H1 (cell line): ENCODE measurements around the gene LTF. TPM values are rescaled to one million over a fixed set of nuclear protein-coding genes. Genes with fewer than 3 reads are reported as not detected.

Source experiments
- CTCF ChIA-PET: fragments of 300-600 bp; sonication (Branson Sonifier 250); formaldehyde crosslinking; loops from one replicate; lab custom pipeline; 2021; ENCODE audit not compliant: partially characterized antibody; lab: Charles Lee
- POLR2A ChIA-PET: fragments of 300-600 bp; sonication (Branson Sonifier 250); formaldehyde crosslinking; loops from one replicate; lab custom pipeline; 2021; ENCODE audit warnings: inconsistent platforms; ENCODE audit not compliant: partially characterized antibody; lab: Charles Lee
- DNase-seq, 2 experiments: peaks; one replicate each; pipeline versions ENCODE4 v3.0.0 to v3.0.0-alpha.2; 2010 to 2022; ENCODE audit warnings: low spot score in 2 of 2, low read depth in 1 of 2, mixed read lengths in 1 of 2
- FAIRE-seq: peaks from 2 replicates; lab custom pipeline; 2011; peaks lifted over from hg19 to GRCh38; lab: Jason Lieb, UNC
- H2AFZ ChIP-seq: 2 replicates; pipeline ENCODE4 v1.8.1; 2012; ENCODE audit warnings: low read length, inconsistent platforms
- H2AK5ac ChIP-seq: 2 replicates; pipeline ENCODE4 v1.6.1; 2013; ENCODE audit warnings: low read depth, low read length
- H2BK120ac ChIP-seq: replicated peaks from 2 replicates; pipeline ENCODE3; 2013; ENCODE audit warnings: low read depth, low read length, inconsistent platforms
- H2BK12ac ChIP-seq: 2 replicates; pipeline ENCODE4 v1.6.1; 2013; ENCODE audit warnings: low read depth, low read length
- H2BK15ac ChIP-seq: 2 replicates; pipeline ENCODE4 v1.6.1; 2013; ENCODE audit warnings: low read length
- H2BK20ac ChIP-seq: 2 replicates; pipeline ENCODE4 v1.6.1; 2013; ENCODE audit warnings: low read length
- H2BK5ac ChIP-seq: 2 replicates; pipeline ENCODE4 v1.6.1; 2013; ENCODE audit warnings: low read depth, low read length
- H3K14ac ChIP-seq: 2 replicates; pipeline ENCODE4 v1.6.1; 2013; ENCODE audit warnings: inconsistent platforms; ENCODE audit not compliant: insufficient read length
- H3K18ac ChIP-seq: 2 replicates; pipeline ENCODE4 v1.6.1; 2013; ENCODE audit warnings: low read length; ENCODE audit errors: extremely low read depth
- H3K23ac ChIP-seq: 2 replicates; pipeline ENCODE4 v1.6.1; 2013; ENCODE audit warnings: inconsistent platforms; ENCODE audit not compliant: insufficient read length
- H3K23me2 ChIP-seq: 2 replicates; pipeline ENCODE4 v1.6.1; 2013; ENCODE audit warnings: low read depth, low read length
- H3K27ac ChIP-seq: 2 replicates; pipeline ENCODE4 v1.6.1; 2011; ENCODE audit warnings: low read depth, low read length, inconsistent platforms
- H3K27me3 ChIP-seq, 4 experiments: replicated peaks in 1 of 4; 1 replicate in 1 of 4; 2 replicates in 3 of 4; pipeline versions ENCODE4 v1.6.1 to v1.8.1; 2011 to 2013; ENCODE audit warnings: low read length in 3 of 4, mild to moderate bottlenecking in 3 of 4, inconsistent platforms in 2 of 4, mixed read lengths in 2 of 4, moderate library complexity in 1 of 4; ENCODE audit not compliant: control insufficient read depth in 3 of 4, insufficient read depth in 3 of 4; ENCODE audit errors: extremely low read depth in 1 of 4
- H3K36me3 ChIP-seq, 4 experiments: 2 replicates each; pipeline versions ENCODE4 v1.6.1 to v1.8.1; 2011 to 2013; ENCODE audit warnings: mild to moderate bottlenecking in 4 of 4, low read length in 3 of 4, moderate library complexity in 2 of 4, control low read depth in 1 of 4, inconsistent platforms in 1 of 4; ENCODE audit not compliant: insufficient read depth in 4 of 4, control insufficient read depth in 2 of 4
- H3K4ac ChIP-seq: replicated peaks from 2 replicates; pipeline ENCODE3; 2013; ENCODE audit warnings: low read length, low read depth, mixed read lengths, inconsistent platforms; ENCODE audit not compliant: insufficient read length
- H3K4me1 ChIP-seq, 4 experiments: replicated peaks in 1 of 4; 1 replicate in 1 of 4; 2 replicates in 3 of 4; pipeline versions ENCODE4 v1.6.1 to v1.8.1; 2011 to 2013; ENCODE audit warnings: low read length in 3 of 4, inconsistent platforms in 2 of 4, mixed read lengths in 1 of 4; ENCODE audit not compliant: insufficient read depth in 4 of 4, control insufficient read depth in 3 of 4
- H3K4me2 ChIP-seq, 2 experiments: 2 replicates each; pipeline versions ENCODE4 v1.6.1 to v1.8.1; 2011 to 2013; ENCODE audit warnings: low read depth in 2 of 2, low read length in 2 of 2, control low read depth in 1 of 2, inconsistent platforms in 1 of 2, mild to moderate bottlenecking in 1 of 2; ENCODE audit not compliant: insufficient read depth in 1 of 2
- H3K4me3 ChIP-seq, 4 experiments: fragments of 200-600, 300-600 bp in 1 of 4; sonication (generic), shearing (Covaris generic), sonication (Bioruptor Twin) in 1 of 4; 2 replicates each; pipeline versions ENCODE4 v1.5.1 to v1.8.1; 2011 to 2016; ENCODE audit warnings: low read length in 4 of 4, low read depth in 3 of 4, control low read depth in 2 of 4, inconsistent platforms in 2 of 4, mild to moderate bottlenecking in 2 of 4, mixed read lengths in 1 of 4, moderate library complexity in 1 of 4; ENCODE audit not compliant: insufficient read depth in 2 of 4; ENCODE audit errors: extremely low read depth in 1 of 4
- H3K56ac ChIP-seq: replicated peaks from 2 replicates; pipeline ENCODE3; 2013; ENCODE audit warnings: low read depth, mild to moderate bottlenecking, mixed read lengths, low read length, inconsistent platforms; ENCODE audit not compliant: insufficient read length
- H3K79me1 ChIP-seq: 2 replicates; pipeline ENCODE4 v1.6.1; 2013; ENCODE audit warnings: low read depth, low read length, control low read depth
- H3K79me2 ChIP-seq, 2 experiments: 2 replicates each; pipeline versions ENCODE4 v1.6.1 to v1.8.1; 2012 to 2013; ENCODE audit warnings: low read length in 2 of 2, mild to moderate bottlenecking in 2 of 2, inconsistent platforms in 1 of 2; ENCODE audit not compliant: insufficient read depth in 2 of 2, control insufficient read depth in 1 of 2
- H3K9ac ChIP-seq, 4 experiments: replicated peaks in 1 of 4; 1 replicate in 1 of 4; 2 replicates in 3 of 4; pipeline versions ENCODE4 v1.6.1 to v1.8.1; 2011 to 2013; ENCODE audit warnings: low read depth in 3 of 4, low read length in 3 of 4, control low read depth in 2 of 4, mild to moderate bottlenecking in 2 of 4, moderate library complexity in 2 of 4, inconsistent platforms in 1 of 4; ENCODE audit errors: extremely low read depth in 1 of 4
- H3K9me3 ChIP-seq, 2 experiments: 2 replicates each; pipeline versions ENCODE4 v1.6.1 to v1.8.1; 2012 to 2013; ENCODE audit warnings: mild to moderate bottlenecking in 2 of 2, moderate library complexity in 2 of 2, control low read depth in 1 of 2, inconsistent platforms in 1 of 2, low read depth in 1 of 2, low read length in 1 of 2, mixed read lengths in 1 of 2; ENCODE audit not compliant: insufficient read depth in 2 of 2
- H4K20me1 ChIP-seq, 2 experiments: replicated peaks in 1 of 2; 2 replicates each; pipeline versions ENCODE3 to v1.8.1; 2011 to 2013; ENCODE audit warnings: inconsistent platforms in 2 of 2, low read length in 2 of 2, mild to moderate bottlenecking in 1 of 2; ENCODE audit not compliant: insufficient read depth in 2 of 2, control insufficient read depth in 1 of 2
- H4K5ac ChIP-seq: 2 replicates; pipeline ENCODE4 v1.6.1; 2013; ENCODE audit warnings: low read length, low read depth, mixed read lengths, inconsistent platforms; ENCODE audit not compliant: insufficient read length
- H4K8ac ChIP-seq: 2 replicates; pipeline ENCODE4 v1.8.0; 2013; ENCODE audit warnings: mild to moderate bottlenecking, moderate library complexity, low read length, inconsistent platforms; ENCODE audit not compliant: insufficient read depth; ENCODE audit errors: extremely low read depth
- H4K91ac ChIP-seq: replicated peaks from 2 replicates; pipeline ENCODE3; 2013; ENCODE audit warnings: low read length, mixed read lengths, inconsistent platforms; ENCODE audit not compliant: insufficient read length
- CBX8 ChIP-seq: fragments of 300-800, 300-1000 bp; sonication (generic); IDR thresholded peaks from 2 replicates; pipeline ENCODE4 v1.7.1; 2016; ENCODE audit warnings: low read depth, low read length, borderline replicate concordance
- GABPA ChIP-seq: IDR thresholded peaks from 2 replicates; pipeline ENCODE4 v1.6.1; 2011; ENCODE audit warnings: mild to moderate bottlenecking, low read length, moderate library complexity, borderline replicate concordance; ENCODE audit not compliant: insufficient read depth
- JUND ChIP-seq: IDR thresholded peaks from 2 replicates; pipeline ENCODE4 v1.6.1; 2011; ENCODE audit warnings: mild to moderate bottlenecking, improper control_type of control experiment, low read length
- NANOG ChIP-seq: IDR thresholded peaks from 2 replicates; pipeline ENCODE4 v1.6.1; 2011; ENCODE audit warnings: low read length, low read depth, mild to moderate bottlenecking, inconsistent platforms; ENCODE audit not compliant: insufficient read depth, poor library complexity, severe bottlenecking
- NRF1 ChIP-seq: IDR thresholded peaks from 2 replicates; pipeline ENCODE4 v1.6.1; 2011; ENCODE audit warnings: mild to moderate bottlenecking, low read depth, low read length, improper control_type of control experiment
- SIRT6 ChIP-seq: IDR thresholded peaks from one replicate; pipeline ENCODE4 v1.7.1; 2012; ENCODE audit warnings: low read length, inconsistent platforms
- SIX5 ChIP-seq: IDR thresholded peaks from 2 replicates; pipeline ENCODE4 v1.6.1; 2011; ENCODE audit warnings: mild to moderate bottlenecking, low read depth, low read length
- SRF ChIP-seq: IDR thresholded peaks from 2 replicates; pipeline ENCODE4 v1.6.1; 2011; ENCODE audit warnings: mild to moderate bottlenecking, low read depth, low read length, moderate library complexity
- TBP ChIP-seq: IDR thresholded peaks from 2 replicates; pipeline ENCODE4 v1.6.1; 2011; ENCODE audit warnings: low read depth, low read length, improper control_type of control experiment
- TCF12 ChIP-seq: IDR thresholded peaks from 2 replicates; pipeline ENCODE4 v1.6.1; 2011; ENCODE audit warnings: low read depth, mild to moderate bottlenecking, low read length
- WGBS, 2 experiments: shearing (Covaris generic) in 1 of 2; methylation state at CpG; one replicate each; pipeline versions ENCODE4 v1.1.6 to v1.1.7; 2013 to 2015; ENCODE audit warnings: low lambda C conversion rate in 2 of 2, mixed read lengths in 2 of 2, inconsistent platforms in 1 of 2, low coverage in 1 of 2, missing lambda C conversion rate in 1 of 2; ENCODE audit not compliant: insufficient replicate concordance in 2 of 2, insufficient coverage in 1 of 2, insufficient read length in 1 of 2; ENCODE audit errors: extremely low coverage in 1 of 2, missing lambda C conversion rate in 1 of 2; 5-methylcytosine and 5-hydroxymethylcytosine counted together
- polyA plus RNA-seq, 7 experiments: library from polyadenylated mRNA; depleted of rRNA in 3 of 7; stranded (reverse) in 5 of 7; unstranded in 2 of 7; fragments of >200 nt in 5 of 7; fragments of 200-250 nt in 2 of 7; gene quantifications; 1 replicate in 5 of 7; 2 replicates in 1 of 7; 4 replicates in 1 of 7; pipeline versions ENCODE4 v1.2.1 to v1.2.3, GENCODE V29; 2011 to 2013; ENCODE audit warnings: missing spikeins in 2 of 7, mixed read lengths in 2 of 7
- total RNA-seq: library from RNA; stranded (reverse); fragmentation: NEBNext Ultra II Directional; extraction: Animal tissue kit (Norgen Biotek cat#: 25700); gene quantifications from 2 replicates; pipeline ENCODE4 v1.2.1, GENCODE V29; 2021

The LTF gene
- total and polyA plus RNA-seq, 2 of the 8 experiments (the other 6 are each of a cell fraction or from before 2014, with no cell fraction given), result 0.23 to 0.99 TPM

DNA sequence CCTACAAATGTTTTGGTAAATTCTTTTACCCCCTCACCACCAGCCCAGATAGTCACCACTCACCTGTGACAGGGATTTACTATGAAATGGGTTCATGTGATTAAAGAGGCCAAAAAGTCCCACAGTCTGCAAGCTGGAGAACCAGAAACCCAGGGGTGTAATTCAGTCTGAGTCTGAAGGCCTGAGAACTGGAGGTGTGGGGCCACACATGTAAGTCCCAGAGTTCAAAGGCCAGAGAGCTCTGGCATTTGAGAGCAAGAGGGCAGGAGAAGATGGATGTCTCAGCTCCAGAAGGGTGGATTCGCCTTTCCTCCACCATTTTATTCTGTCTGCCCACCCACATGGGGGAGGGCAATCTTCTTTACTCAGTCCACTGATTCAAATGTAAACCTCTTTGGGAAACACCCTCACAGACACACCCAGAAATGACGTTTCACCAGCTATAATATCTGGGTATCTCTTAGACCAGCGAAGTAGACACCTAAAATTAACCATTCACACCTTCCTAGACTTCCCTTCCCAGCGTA, 45.0 kb upstream of the LTF start:
- H3K27me3 ChIP-seq, result no peaks in the 10 kb centered on the region; a peak in 2 of 7 replicates
- H2BK12ac ChIP-seq, result no peak overlapping the region
- no peaks in the 10 kb centered on the region for H3K23me2 ChIP-seq
- peak overlapping the region; percentile 24 for H2BK120ac ChIP-seq
- WGBS, 2 experiments, result 90% methylated on average over 4 of the region's 4 CpGs; no CpG with 5 or more reads in 1 of the 2 experiments
- H3K27ac ChIP-seq, result no peak overlapping the region
- no peak overlapping the region for H3K9ac ChIP-seq
- H2AK5ac ChIP-seq, result no peak overlapping the region
- no peak overlapping the region for H2AFZ ChIP-seq
- no peaks in the 10 kb centered on the region for H3K79me1 ChIP-seq
- DNase-seq (no peak), FAIRE-seq (no peak)
- H3K9me3 ChIP-seq, result no peaks in the 10 kb centered on the region
- H3K4me3 ChIP-seq, result no peak overlapping the region
- H3K4me1 ChIP-seq, result peaks cover 5 to 14% (median 8%) of the 10 kb centered on the region in 4 experiments
- no peak overlapping the region for H4K8ac ChIP-seq
- CTCF ChIA-PET, result interaction anchor here (1.1 to 1.9 kb wide), 5 partner anchors 8 to 73 kb away, joined by 3 to 8 read pairs (median 3); no protein-coding TSS in a partner anchor
- no peak overlapping the region for H3K4me2 ChIP-seq
- H4K91ac ChIP-seq, result no peak overlapping the region
- H4K5ac ChIP-seq, result no peak overlapping the region
- no peaks in the 10 kb centered on the region for H4K20me1 ChIP-seq
- H3K36me3 ChIP-seq, result no peaks in the 10 kb centered on the region
- no peak overlapping the region for H2BK5ac ChIP-seq
- H3K23ac ChIP-seq, result no peak overlapping the region
- no peak overlapping the region for H3K4ac ChIP-seq
- no peak overlapping the region for H2BK20ac ChIP-seq
- no peak overlapping the region for H3K18ac ChIP-seq
- POLR2A ChIA-PET, result interaction anchor here (0.9 to 1.6 kb wide), 4 partner anchors 13 to 66 kb away, joined by 3 to 6 read pairs (median 3); no protein-coding TSS in a partner anchor
- no peak overlapping the region for H3K56ac ChIP-seq
- H3K14ac ChIP-seq, result no peak overlapping the region
- H3K79me2 ChIP-seq, result no peaks in the 10 kb centered on the region
- H2BK15ac ChIP-seq, result no peak overlapping the region
- TF ChIP-seq TBP (no peak), GABPA (no peak), SIRT6 (no peak), NRF1 (no peak), TCF12 (no peak), SIX5 (no peak), JUND (no peak), NANOG (no peak), CBX8 (no peak), SRF (no peak)
